WERI-Rb-1 (cell line): Measurements from ENCODE around the gene GNAO1.
A peak's percentile ranks its signal among the peaks of the same experiment; 100 is the strongest.

Experiments used
- DNase-seq: peaks from one replicate; pipeline ENCODE4 v3.0.0-alpha.2; 2020
- H3K27ac ChIP-seq: fragments of 250-450 bp; sonication (Bioruptor Pico); 2 replicates; pipeline ENCODE4 v1.5.1; 2020; ENCODE audit warnings: mild to moderate bottlenecking, moderate library complexity
- H3K27me3 ChIP-seq: fragments of 250-450 bp; sonication (Bioruptor Pico); 2 replicates; pipeline ENCODE4 v1.5.1; 2021; ENCODE audit warnings: mild to moderate bottlenecking, low read depth, moderate library complexity; ENCODE audit not compliant: insufficient read depth, severe bottlenecking
- H3K36me3 ChIP-seq: fragments of 250-450 bp; sonication (Bioruptor Pico); 2 replicates; pipeline ENCODE4 v1.5.1; 2020; ENCODE audit warnings: mild to moderate bottlenecking, moderate library complexity
- H3K4me3 ChIP-seq: 2 replicates; pipeline ENCODE4 v1.5.1; 2011; ENCODE audit warnings: low read depth, mild to moderate bottlenecking, control low read depth, low read length
- H3K9me3 ChIP-seq: fragments of 250-450 bp; sonication (Bioruptor Pico); 2 replicates; pipeline ENCODE4 v1.5.1; 2021; ENCODE audit warnings: mild to moderate bottlenecking, moderate library complexity; ENCODE audit not compliant: severe bottlenecking
- TF ChIP-seq, protein P1 (sequence below): IDR thresholded peaks from 2 replicates; pipeline ENCODE4 v1.5.1; 2011; ENCODE audit warnings: low read depth, mild to moderate bottlenecking, control low read depth, inconsistent platforms, low read length

Gene GNAO1

DNA sequence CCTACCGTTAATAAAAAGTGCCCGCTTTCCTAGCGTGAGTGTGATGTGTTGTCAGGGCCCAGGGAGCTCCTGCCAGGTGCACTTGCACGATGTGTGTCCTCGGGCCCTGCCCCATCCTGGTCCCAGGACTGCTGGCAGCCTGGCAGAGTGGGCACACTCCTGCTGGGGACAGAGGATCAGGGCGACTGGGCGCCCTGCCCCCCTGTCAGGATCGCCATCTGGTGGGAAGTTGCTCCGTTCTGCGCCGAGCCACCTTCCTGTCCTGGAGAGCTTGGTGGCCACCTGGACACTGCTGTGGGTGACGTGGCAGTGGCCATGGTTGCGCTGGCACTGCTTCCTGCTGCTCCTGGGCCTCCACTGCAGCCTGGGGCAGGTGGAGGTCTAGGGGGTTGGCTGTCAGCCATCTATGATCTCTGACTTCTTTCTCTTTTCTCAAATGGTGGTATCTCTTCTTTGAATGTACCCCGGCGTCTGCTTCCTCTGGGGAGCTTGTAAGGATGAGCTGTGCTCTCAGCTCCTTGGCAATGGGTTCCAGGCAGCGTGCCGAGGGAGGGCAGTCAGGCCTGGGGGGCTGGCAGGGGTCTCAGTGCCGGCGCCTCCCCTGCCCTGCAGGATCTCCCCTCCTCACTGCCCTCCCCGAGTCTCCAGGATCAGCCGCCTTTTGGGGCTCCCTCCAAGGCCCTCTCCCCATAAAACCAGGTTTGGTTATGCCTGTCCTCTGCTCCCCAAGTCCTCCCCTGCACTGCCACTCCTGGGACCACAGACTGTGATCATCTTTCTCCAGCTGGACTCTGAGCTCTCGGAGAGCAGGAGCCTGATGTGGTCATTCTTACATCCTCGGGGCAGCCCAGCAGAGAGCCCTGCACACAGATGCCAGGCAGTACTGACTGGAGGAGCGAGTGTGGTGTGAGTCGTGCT lies 157.1 kb downstream of the GNAO1 start:
- no peaks in the 10 kb centered on the region for H3K9me3 ChIP-seq
- no peak overlapping the region for H3K27ac ChIP-seq
- H3K27me3 ChIP-seq = no peaks in the 10 kb centered on the region
- no peak for DNase-seq
- TF ChIP-seq, protein P1, sequence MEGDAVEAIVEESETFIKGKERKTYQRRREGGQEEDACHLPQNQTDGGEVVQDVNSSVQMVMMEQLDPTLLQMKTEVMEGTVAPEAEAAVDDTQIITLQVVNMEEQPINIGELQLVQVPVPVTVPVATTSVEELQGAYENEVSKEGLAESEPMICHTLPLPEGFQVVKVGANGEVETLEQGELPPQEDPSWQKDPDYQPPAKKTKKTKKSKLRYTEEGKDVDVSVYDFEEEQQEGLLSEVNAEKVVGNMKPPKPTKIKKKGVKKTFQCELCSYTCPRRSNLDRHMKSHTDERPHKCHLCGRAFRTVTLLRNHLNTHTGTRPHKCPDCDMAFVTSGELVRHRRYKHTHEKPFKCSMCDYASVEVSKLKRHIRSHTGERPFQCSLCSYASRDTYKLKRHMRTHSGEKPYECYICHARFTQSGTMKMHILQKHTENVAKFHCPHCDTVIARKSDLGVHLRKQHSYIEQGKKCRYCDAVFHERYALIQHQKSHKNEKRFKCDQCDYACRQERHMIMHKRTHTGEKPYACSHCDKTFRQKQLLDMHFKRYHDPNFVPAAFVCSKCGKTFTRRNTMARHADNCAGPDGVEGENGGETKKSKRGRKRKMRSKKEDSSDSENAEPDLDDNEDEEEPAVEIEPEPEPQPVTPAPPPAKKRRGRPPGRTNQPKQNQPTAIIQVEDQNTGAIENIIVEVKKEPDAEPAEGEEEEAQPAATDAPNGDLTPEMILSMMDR = 0 out of 2 replicates have a peak, but pooled peaks have one; percentile 7
- no peak overlapping the region for H3K4me3 ChIP-seq
- H3K36me3 ChIP-seq = peaks cover 7% of the 10 kb centered on the region; the same call in 1 of the 2 replicates

DNA sequence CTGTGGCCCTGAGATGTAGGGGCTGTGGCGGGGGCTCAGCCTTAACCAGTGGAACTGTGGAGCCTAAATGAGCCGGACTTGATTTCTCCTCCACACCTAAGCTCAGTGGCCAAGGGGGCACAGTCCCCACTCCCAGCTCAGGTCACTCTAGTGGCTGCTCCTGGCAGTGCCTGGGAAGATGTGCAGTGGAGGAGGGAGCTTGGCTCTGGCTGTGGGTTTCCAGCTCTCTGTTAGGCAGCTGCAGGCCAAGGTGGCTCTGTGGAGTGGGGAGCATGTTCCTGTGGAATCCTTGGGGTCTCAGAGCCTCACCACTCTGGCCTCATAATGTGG lies 157.8 kb downstream of the GNAO1 start:
- TF ChIP-seq, protein P1 = peak; percentile 33; the same call in 1 of the 2 replicates
- Histone ChIP-seq H3K27me3 (no peaks in the 10 kb centered on the region), H3K36me3 (peaks cover under 1% of the 10 kb centered on the region; the same call in 1 of the 2 replicates), H3K9me3 (no peaks in the 10 kb centered on the region), H3K27ac (no peak overlapping the region), H3K4me3 (no peak overlapping the region)
- no peak for DNase-seq

DNA sequence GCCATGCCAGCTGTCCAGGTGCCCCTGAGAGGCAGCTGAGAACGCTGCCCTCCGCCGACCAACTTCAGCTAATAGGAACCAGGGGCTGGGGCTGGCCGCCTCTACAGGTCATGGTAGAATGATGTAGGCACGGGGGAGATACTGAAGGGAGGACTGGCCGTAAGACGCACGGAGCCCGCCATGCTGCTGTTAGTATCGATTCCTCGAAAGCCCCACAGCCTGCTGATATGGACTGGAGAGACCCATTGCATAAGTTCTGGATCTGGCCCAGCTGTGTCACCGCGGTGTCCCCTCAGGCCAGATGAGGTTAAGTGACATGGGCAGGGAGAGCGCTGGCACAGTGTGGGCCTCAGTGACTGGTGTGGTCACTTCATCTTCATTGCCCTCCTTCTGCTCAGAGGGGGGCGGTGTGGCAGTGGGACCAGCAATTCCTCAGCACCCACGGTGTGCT lies 158.4 kb downstream of the GNAO1 start:
- TF ChIP-seq, protein P1 = no peak
- H3K36me3 ChIP-seq = no peaks in the 10 kb centered on the region; the same call in 1 of the 2 replicates
- no peak overlapping the region for H3K27ac ChIP-seq
- no peaks in the 10 kb centered on the region for H3K9me3 ChIP-seq
- no peak for DNase-seq
- H3K4me3 ChIP-seq = no peak overlapping the region
- H3K27me3 ChIP-seq = no peaks in the 10 kb centered on the region

DNA sequence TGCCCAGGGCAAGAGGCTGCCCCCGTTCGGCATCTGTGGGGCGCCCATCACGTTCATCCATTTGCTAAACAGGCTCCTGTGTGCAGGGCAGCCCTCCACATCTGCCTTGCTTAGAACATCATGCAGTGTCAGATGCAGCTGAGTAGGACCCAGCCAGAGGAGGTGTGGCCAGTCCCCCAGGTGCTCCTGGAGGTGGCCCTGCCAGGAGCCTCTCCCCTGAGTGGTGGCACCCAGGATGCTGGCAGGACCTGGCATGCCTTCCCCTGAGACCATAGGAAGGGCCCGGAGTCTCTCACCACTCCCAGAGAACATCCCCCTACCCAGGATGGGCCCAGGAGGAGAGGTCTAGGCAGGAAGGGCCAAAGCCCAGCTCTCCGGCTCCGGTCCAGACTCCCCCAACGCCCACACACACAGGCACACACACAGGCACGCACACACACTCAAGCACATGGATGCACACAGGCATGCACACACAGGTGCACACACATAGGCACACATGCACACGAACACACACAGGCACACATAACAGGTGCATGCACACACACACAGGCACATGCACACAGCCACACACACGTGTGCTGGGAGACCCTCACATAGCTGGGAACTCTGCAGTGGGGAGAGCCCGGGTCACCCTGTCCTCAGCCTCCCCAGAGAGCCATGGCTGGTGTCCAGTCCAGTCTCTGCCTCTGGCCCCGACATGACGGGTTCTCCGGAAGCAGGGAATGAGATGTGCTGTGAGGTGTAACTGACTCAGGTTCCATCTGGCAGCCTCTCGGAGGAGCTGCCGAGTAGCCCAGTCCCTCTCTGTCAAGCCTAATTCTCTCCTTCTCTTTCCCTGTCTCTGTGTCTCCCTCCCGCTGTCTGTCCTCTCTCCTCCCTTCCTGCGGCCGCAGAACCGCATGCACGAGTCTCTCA lies 159.5 kb downstream of the GNAO1 start:
- no peak for DNase-seq
- Histone ChIP-seq H3K27ac (no peak overlapping the region), H3K36me3 (no peaks in the 10 kb centered on the region), H3K4me3 (no peak overlapping the region), H3K27me3 (no peaks in the 10 kb centered on the region), H3K9me3 (no peaks in the 10 kb centered on the region)
- TF ChIP-seq, protein P1 = no peak

DNA sequence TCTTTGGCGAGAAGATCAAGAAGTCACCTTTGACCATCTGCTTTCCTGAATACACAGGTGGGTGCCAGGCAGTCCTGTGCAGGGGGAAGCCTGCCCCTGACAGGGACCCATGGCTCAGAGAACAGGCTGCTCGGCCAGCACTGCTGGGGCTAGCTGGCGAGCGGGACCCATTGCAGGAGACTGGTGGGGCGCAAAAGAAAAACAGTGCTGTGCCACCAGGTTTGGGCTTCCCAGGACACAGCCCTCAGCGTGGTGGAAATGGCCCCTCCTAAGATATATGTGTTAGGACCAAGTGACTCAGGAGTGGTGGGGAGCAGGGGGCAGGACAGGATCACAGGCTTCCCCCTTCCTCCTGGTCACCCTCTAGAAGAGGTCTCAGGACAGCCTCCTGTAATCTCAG lies 160.2 kb downstream of the GNAO1 start:
- no peak overlapping the region for H3K4me3 ChIP-seq
- H3K27ac ChIP-seq = no peak overlapping the region
- H3K27me3 ChIP-seq = no peaks in the 10 kb centered on the region
- H3K9me3 ChIP-seq = no peaks in the 10 kb centered on the region
- TF ChIP-seq, protein P1 = no peak
- no peak for DNase-seq
- no peaks in the 10 kb centered on the region for H3K36me3 ChIP-seq
